Kidney epithelial cell (primary cell): ENCODE measurements around the gene POT1. TPM values are rescaled to one million over a fixed set of nuclear protein-coding genes. Genes with fewer than 3 reads are reported as not detected.

Source experiments
- DNase-seq: peaks from one replicate; pipeline ENCODE4 v3.0.0-alpha.2; 2010; ENCODE audit warnings: low read depth
- H3K27me3 ChIP-seq: 2 replicates; pipeline ENCODE4 v1.6.0; 2011; ENCODE audit warnings: low read length; ENCODE audit not compliant: control insufficient read depth, insufficient read depth
- H3K36me3 ChIP-seq: 2 replicates; pipeline ENCODE4 v1.5.1; 2011; ENCODE audit warnings: low read length; ENCODE audit not compliant: control insufficient read depth, insufficient read depth
- H3K4me3 ChIP-seq: 2 replicates; pipeline ENCODE4 v1.5.1; 2011; ENCODE audit warnings: low read depth, mild to moderate bottlenecking, control low read depth, low read length
- total RNA-seq: library from RNA; depleted of rRNA; stranded (reverse); fragments of >200 nt; gene quantifications from 2 replicates; pipeline ENCODE4 v1.2.3, GENCODE V29; 2015
- TF ChIP-seq, protein P1 (sequence below): IDR thresholded peaks from 2 replicates; pipeline ENCODE4 v1.5.1; 2011; ENCODE audit warnings: mild to moderate bottlenecking, moderate library complexity, low read length, control low read depth, inconsistent platforms; ENCODE audit not compliant: insufficient read depth, poor library complexity, severe bottlenecking

Gene POT1
- total RNA-seq, 1 donor from 2014 or later, result 15.8 TPM

- no peaks in the 10 kb centered on the region for H3K36me3 ChIP-seq
- H3K27me3 ChIP-seq, result no peaks in the 10 kb centered on the region
- DNase-seq, result no peak
- TF ChIP-seq, protein P1, sequence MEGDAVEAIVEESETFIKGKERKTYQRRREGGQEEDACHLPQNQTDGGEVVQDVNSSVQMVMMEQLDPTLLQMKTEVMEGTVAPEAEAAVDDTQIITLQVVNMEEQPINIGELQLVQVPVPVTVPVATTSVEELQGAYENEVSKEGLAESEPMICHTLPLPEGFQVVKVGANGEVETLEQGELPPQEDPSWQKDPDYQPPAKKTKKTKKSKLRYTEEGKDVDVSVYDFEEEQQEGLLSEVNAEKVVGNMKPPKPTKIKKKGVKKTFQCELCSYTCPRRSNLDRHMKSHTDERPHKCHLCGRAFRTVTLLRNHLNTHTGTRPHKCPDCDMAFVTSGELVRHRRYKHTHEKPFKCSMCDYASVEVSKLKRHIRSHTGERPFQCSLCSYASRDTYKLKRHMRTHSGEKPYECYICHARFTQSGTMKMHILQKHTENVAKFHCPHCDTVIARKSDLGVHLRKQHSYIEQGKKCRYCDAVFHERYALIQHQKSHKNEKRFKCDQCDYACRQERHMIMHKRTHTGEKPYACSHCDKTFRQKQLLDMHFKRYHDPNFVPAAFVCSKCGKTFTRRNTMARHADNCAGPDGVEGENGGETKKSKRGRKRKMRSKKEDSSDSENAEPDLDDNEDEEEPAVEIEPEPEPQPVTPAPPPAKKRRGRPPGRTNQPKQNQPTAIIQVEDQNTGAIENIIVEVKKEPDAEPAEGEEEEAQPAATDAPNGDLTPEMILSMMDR, result no peak
- no peak overlapping the region for H3K4me3 ChIP-seq
These were observed 89.2 kb downstream of the POT1 start for GRCh38 chr7:124840435-124840834.

DNA sequence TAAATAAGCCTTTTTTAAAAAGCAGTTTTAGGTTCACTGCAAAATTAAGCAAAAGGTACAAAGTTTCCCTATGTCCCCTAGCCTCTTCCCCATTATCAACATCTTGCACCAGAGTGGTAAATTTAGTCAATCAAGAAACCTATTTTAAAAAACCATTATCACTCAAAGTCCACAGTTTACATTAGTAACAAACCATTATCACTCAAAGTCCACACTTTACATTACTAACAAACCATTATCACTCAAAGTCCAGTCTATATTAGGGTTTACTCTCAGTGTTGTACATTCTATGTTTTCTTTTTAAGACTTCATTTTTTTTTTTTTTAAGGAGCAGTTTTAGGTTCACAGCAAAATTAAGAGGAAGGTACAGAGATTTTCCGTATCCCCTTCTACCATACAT lies 89.9 kb downstream of the POT1 start:
- Histone ChIP-seq H3K4me3 (no peak overlapping the region), H3K36me3 (no peaks in the 10 kb centered on the region), H3K27me3 (no peaks in the 10 kb centered on the region)
- TF ChIP-seq, protein P1, result no peak
- DNase-seq, result no peak

DNA sequence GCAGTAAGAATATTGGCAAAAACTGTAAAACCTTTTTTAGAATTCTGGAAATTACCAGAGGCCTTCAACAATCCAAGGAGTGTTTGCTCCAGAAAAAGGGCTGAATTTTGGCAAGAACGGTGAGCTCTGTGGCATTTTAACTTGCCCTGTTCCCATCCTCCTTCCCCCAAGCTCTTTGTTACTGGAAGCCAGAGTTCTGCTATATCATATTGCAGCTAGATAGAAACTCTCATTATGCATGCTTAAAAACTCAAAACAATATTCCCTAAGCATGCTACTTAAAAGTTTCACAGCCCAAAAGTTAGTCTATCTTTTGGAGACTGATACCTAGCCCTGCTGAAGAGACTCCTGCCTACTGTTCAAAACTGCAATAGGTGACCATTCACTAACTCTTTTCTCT lies 93.5 kb downstream of the POT1 start:
- Histone ChIP-seq H3K4me3 (no peak overlapping the region), H3K36me3 (no peaks in the 10 kb centered on the region), H3K27me3 (no peaks in the 10 kb centered on the region)
- DNase-seq, result no peak
- TF ChIP-seq, protein P1, result no peak

DNA sequence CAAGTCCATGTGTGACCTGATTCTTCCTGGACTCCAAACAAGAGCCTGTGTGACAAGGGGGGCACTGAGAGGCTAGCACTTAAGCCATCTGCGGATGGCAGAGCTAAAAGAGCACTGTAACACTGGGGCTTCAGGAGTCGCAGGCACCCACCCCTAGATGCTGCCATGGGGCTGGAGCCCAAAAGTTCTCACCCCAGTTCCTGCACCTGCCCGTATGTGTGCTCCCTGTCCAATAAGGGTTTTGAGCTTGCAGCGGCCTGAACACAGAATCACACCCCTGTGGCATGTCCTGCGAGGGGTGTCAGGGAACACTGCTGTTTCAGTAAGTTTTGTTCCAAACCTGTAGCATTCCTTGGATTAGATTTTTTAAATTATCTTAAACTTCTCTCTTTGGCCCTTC lies 110.8 kb downstream of the POT1 start:
- TF ChIP-seq, protein P1, result no peak
- Histone ChIP-seq H3K4me3 (no peak overlapping the region), H3K36me3 (no peaks in the 10 kb centered on the region), H3K27me3 (no peaks in the 10 kb centered on the region)
- DNase-seq, result no peak

GRCh38 chr7:124813994-124814798 lies 115.4 kb downstream of the POT1 start:
- no peak for DNase-seq
- H3K4me3 ChIP-seq, result no peak overlapping the region
- no peaks in the 10 kb centered on the region for H3K27me3 ChIP-seq
- TF ChIP-seq, protein P1, result no peak
- H3K36me3 ChIP-seq, result no peaks in the 10 kb centered on the region

GRCh38 chr7:124812764-124813163 lies 116.9 kb downstream of the POT1 start:
- Histone ChIP-seq H3K4me3 (no peak overlapping the region), H3K36me3 (no peaks in the 10 kb centered on the region), H3K27me3 (no peaks in the 10 kb centered on the region)
- DNase-seq, result no peak
- TF ChIP-seq, protein P1, result no peak
